Measurements from ENCODE around the gene ARHGAP24.
"Not testable (repeated sequence)": the region's sequence is repeated elsewhere in the genome, so short reads cannot be mapped to it uniquely, and the experiment has no call there.

Gene ARHGAP24

DNA sequence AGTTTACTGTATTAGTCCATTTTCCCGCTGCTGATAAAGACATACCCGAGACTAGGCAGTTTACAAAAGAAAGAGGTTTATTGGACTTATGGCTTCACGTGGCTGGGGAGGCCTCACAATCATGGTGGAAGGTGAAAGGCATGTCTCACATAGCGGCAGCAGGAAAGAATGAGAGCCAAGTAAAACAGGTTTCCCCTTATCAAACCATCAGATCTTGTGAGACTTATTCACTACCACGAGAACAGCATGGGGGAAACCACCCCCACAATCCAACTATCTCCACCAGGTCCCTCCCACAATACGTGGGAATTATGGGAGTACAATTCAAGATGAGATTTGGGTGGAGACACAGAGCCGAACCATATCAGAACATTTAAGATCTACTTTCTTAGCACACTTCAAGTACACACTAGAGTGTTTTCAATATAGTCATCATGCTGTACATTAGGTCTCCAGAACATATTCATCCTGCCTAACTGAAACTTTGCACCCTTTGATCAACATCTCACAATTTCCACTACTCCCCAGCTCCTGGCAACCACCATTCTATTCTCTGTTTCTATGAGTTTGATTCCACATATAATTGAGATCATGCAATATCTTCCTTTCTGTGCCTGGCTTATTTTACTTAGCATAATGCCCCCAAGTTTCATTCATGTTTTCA, 341.0 kb downstream of the ARHGAP24 start:
- no peak for DNase-seq (ENCODE audit: low read depth in 2 of 2)

DNA sequence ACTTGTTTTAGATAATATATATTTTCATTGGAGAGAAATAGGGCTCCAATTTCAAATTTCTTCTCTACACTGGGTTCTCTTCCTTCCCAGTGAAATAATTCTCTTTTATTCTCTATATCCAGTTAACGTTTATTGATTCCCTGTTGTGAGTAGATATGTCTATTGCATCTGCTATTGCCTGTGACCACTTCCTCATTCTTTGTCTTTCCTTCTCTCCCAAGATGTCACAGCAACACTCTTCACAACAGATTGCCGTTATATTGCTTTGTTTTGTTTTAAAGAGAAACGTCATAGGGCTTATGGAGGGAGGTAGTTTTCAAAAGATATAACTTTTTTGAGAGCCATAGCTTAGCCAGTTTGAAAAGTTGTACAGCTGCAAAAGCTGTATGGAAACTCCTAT, 343.8 kb downstream of the ARHGAP24 start:
- DNase-seq (ENCODE audit: low read depth in 2 of 2), result no peak

DNA sequence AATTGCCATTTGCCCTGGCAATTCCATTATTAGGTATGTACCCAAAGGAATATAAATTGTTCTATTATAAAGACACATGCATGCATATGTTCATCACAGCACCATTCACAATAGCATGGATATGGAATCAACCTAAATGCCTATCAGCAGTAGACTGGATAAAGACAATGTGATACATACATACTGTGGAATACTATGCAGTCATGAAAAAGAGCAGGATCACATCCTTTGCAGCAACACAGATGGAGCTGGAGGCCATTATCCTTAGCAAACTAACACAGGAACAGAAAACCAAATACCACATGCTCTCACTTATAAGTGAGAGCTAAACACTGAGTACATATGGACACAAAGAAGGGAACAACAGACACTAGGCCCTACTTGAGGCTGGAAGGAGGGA, 345.2 kb downstream of the ARHGAP24 start:
- not testable (repeated sequence) for DNase-seq (ENCODE audit: low read depth in 2 of 2)

DNA sequence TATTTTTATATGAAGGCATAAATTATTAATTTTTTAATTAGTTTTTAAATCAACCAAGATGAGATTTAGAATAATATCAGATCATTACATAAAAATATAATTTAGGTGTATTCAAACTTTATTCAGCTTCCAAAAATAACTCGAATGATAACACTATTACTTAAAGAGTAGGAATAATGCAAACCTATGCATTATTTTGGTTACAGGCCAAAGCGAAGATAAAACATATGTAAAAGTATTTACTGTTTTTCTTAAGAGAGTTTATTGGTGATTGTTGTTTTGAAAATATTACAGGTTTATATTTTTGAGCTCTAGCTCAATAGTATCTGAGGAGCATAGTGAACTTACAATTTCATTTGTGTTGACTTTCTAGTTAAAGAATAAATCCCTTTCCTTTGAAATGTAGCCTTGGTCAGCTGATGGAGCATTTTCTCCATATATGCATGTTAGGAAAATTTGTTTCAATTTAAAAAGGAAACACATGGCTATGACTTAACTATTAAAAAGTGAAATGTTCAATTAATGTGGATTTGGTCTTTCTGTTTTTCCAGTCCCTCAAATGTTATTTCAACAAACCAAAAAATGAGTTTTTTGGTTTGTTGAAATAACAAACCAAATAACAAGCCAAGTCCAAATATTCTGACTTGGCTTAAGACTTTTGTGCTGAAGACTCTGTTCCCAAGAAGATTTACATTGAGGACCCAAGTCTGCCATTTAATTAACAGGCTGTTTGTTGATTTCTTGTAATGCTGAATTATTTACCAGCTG, 346.9 kb downstream of the ARHGAP24 start:
- DNase-seq (ENCODE audit: low read depth in 2 of 2), result no peak

DNA sequence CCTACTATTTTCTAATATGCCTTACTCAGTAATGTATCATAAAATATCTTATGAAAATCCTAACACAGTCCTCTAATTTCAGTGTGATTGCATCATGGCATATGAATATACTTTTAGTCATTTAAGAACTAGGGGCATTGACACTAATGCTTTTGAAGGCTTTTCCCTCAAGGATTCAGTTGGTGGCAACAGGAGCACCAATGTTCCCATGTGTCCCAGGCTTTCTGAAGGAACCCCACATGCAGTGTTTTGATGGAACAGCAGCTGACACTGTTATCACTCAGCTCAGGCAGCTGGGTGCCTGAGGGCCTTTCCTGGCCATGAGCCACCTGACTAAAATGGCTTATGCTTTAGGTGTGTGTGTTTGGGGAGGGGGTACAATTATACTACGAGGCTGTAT, 348.3 kb downstream of the ARHGAP24 start:
- no peak for DNase-seq (ENCODE audit: low read depth in 2 of 2)

DNA sequence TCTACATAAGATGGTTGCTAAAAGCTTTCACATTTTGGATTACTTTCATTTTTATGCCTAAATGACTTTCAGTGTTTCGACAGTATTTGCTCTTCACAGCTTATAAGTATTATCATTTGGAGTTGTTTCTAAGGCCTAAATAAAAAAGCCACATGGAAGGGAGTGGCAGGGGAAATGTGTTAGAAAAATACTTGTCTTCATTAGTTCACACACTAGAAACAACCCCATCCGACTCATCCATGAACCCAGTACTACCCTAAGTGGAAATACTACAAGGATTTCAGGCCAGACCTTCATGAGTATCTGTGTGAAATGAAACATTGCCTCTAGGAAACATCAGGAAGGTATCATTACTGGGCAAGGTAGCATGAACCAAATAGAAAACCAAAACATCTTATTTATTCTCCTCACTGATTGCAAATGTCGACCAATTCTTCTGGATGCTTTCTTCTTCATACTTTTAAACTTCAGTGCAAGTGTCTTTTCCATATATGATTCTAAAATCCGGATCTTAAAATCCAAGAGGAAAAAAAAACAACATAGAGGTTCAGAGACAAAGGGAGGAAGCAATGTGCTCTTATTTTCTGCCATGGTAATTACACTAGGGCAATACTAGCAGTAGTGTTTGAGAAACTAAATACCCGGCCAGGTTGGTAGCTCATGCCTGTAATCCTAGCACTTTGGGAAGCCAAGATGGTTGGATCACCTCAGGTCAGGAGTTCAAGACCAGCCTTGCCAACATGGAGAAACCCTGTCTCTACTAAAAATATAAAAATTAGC, 349.4 kb downstream of the ARHGAP24 start:
- DNase-seq (ENCODE audit: low read depth in 2 of 2), result no peak

DNA sequence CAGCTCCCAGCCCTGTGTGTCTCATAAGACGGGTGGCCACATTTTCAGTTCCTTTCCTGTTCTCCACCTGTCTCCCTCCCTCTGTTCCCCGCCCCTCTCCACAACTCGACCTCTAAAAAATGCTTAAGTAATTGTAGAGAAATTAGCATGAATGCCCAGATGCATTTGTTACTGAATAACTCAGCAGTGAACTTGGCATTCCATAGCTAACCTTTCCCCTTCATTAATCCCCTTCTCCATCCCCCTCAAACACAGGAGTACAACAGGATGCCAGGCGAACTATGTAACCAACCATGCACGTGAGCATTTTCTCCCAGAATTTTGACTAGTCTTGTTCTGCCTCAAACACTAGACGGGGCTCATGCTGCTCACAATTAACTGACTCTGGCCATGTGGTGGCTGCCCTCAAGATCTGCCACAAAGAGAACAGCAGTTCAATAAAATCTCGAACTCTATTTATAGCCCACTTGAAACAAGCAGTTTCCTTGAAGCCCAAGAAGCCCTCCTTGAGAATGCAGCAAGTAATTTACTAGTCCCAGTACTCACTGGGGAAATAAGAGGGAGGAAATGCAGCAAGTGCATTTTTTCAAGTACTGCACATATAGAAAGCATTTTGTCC, 351.2 kb downstream of the ARHGAP24 start:
- no peak for DNase-seq (ENCODE audit: low read depth in 2 of 2)

DNA sequence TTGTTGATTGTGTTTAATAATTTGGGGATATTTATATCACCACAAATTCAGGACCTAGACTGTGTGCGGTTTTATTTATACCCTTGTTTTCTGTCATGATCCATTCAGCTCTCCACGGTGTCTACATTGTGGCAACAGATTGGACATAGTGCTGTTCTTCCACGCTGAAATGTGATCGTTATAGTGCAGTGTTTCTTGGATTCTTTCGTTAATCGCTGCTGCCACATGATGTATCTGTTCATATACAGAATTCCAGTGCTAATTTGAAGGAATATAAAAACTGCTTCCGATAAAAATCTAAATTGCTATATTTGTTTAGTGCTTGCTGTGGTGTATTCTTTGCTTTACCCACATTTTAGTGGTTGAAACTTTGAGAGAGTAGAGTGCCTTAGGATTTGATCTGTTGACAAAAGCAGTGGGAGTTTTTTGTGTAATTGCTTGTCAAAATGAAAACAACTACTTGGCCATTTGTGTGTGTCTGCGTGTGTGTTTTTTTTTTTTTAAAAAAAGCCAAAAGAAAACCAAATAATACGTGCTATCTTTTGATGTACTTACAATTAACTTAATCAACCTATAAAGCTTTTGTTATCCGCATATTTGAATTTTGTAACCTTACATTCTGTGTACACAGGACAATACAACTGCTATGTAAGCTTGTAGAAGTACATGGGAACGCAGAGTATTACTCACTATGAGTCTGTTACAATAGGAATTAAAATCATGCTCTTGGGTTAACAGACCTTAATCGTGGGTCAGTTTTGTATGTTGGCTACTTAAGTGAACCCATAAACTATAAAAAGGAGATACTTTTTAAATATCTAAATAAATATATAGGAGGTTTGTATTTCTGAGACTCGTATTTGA, 353.3 kb downstream of the ARHGAP24 start:
- no peak for DNase-seq (ENCODE audit: low read depth in 2 of 2)

DNA sequence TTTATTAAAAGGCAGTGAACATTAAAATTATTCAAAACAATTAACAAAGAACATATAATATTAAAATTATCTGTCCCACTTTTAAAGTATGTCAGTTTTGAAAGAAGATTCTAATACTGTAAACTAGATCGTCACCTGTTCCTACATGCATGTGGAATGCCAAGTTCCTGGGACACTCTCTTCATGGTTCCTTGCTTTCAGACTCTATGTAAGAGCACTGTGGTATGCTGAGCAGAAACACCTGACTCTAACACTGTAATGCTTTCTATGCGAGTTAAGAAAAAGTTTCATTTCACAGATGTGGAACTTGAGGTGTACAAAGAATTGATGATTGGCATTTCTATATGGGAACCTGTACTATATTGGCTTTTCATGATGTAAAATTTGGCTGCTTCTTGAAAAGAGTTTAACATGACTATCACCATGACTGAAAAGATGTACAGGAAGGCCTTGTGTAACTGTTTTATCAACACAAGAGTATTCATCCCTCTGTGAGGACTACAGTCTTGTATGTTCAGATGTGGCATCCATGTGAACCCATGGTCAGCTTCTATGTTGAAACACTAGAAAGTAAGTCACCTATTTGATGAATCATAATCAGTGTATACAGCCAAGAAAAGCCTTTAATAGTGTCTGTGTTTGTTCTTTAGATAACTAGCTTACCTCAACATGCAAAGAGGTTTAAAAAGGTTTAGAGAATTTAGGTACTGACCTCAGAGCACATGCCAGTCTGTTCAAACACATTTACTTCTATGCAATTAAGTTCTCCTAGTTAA, 354.5 kb downstream of the ARHGAP24 start:
- no peak for DNase-seq (ENCODE audit: low read depth in 2 of 2)

DNA sequence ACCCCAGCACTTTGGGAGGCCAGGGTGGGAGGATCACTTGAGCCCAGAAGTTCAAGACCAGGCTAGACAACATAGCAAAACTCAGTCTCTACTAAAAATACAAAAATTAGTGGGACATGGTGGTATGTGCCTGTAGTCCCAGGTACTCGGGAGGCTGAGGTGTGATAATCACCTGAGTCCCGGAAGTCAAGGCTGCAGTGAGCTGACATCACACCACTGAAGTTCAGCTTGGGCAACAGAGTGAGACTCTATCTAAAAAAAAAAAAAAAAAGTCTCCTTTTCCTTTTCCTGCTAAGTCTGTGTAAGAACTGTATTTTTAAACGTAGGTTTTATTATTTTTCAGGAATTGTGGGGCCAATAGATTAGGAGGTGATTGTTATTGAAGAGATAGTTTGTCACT, 356.7 kb downstream of the ARHGAP24 start:
- DNase-seq (ENCODE audit: low read depth in 2 of 2), result no peak

DNA sequence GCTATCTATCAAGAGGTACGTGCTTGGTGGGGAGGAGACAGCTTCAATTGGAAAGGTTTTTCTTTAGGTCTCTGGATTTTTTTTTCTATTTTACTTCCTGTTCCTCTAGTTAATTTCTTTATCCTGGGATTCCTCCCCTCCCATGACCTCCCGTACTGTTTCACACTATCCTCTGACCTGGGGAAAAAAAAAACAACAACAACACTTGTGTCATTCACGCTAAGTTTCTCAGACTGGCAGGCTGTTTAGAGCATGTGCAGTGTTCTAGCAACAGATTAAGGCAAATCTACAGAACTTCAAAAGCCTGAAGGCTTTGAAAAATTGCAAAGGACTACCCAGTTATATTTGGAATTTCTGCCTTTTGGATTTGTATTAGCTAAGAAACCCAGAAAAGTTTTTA, 358.4 kb downstream of the ARHGAP24 start:
- no peak for DNase-seq (ENCODE audit: low read depth in 2 of 2)

DNA sequence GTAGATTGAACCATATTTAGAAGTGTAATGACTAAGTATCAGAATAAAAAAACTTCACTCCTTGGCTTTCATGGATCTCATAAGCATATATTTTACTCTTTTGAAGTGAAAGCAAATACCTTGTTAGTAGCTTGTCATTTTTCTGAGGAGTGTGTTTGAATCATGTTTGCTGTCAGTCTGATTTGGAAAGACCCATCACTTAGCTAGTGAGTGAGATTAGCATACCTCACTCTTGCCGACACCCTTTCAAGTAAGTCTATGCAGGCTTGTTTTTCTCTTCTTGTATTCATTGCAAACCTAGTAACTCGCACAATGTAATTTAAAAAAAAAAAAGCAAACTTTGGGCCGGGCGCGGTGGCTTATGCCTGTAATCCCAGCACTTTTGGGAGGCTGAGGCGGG, 360.0 kb downstream of the ARHGAP24 start:
- no peak for DNase-seq (ENCODE audit: low read depth in 2 of 2)

DNA sequence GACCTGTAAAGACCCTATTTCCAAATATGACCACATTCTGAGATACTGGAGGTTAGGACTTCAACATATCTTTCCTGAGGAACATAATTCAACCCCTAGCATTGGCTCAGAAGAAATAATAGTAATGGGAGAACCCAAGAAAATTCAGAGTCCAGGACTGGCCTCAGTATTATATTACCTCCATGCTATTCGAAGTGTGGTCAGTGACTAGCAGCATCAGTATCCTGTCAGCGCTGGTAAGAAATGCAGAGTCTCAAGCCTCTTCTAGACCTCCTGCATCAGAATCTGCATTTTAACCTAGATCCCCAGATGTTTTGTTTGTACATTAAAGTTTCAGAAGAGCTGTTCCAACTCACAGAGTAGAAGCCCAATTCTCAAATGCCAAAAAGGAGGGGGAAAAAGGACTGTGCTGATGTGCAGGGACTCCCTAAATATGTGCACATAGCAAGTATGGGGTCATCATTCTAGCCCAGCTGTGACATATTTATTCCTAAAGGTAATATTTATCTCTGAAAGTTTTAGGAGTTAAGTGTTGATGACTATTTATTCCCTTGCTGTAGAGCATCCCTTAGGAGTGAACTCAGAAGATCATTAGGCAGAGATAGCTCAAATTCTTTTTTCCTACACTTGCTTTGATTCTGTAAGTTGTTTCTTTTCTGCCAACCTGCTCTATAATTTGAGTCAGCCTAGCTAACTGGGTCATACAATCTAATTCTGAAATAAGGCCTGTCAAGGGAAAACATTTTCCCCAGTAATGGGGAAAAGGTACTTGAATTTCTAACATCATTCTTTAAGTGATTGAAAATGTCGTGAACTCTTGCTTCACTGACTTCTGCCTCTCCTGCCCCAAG, 361.9 kb downstream of the ARHGAP24 start:
- DNase-seq (ENCODE audit: low read depth in 2 of 2), result no peak

DNA sequence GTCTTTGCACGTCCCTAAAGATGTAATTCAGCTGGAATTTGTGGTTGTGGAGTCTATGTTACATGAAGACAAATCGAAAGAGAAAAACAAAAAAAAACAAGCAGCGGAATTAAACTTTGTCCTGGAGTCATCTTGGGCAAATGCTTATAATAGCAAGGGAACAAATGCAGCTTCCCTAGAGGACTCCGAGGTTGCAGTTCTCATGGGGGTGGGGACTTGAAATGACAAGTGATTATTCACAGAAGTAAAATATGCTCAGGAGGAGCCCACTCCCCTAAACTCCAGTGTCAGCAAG, 362.4 kb downstream of the ARHGAP24 start:
- DNase-seq (ENCODE audit: low read depth in 2 of 2), result no peak

DNA sequence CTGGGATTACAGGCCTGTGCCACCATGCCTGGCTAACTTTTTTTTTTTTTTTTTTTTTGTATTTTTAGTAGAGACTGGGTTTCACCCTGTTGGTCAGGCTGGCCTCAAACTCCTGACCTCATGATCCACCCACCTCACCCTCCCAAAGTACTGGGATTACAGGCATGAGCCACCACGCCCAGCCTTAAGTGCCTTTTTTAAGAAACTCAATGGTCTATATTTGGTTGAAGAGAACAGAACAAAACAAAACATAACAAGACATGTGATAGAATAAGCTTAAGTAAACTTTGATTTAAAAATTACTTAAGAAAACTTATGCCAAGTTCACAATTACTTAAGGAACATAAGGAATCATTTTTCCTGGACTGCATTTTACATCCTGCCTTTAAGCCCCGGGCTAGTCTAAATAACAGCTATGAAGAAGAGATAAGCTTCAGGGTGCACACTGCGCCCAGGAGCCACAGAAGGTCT, 365.1 kb downstream of the ARHGAP24 start:
- not testable (repeated sequence) for DNase-seq (ENCODE audit: low read depth in 2 of 2)

DNA sequence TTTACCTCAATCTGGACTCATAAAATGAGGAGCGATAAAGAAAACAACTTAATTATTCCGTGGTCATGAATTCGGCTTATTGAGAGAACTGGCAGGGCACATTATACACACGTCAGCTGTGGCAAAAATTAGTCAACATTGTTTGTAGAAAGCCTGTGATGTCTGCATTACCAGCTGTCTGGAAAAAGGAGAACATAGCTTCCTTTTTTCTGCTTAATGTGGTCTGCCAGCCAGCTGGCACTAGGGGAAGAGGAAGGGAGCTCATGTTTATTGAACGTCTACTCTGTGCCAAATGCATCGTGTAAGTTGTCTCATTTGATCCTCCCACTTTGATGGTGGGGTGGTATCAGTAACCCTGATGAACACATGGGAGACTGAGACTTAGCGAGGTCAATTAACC, 367.6 kb downstream of the ARHGAP24 start:
- DNase-seq (ENCODE audit: low read depth in 2 of 2), result no peak

DNA sequence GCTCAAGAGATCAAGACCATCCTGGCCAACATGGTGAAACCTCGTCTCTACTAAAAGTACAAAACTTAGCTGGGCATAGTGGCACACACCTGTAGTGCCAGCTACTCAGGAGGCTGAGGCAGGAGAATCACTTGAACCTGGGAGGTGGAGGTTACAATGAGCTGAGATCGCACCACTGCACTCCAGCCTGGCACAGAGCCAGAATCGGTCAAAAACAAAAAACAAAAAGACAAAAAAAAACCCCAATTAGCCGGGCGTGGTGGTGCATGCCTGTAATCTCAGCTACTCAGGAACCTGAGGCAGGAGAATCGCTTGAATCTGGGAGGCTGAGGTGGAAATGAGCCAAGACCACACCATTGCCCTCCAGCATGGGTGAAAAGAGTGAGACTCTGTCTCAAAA, 378.8 kb downstream of the ARHGAP24 start:
- not testable (repeated sequence) for DNase-seq (ENCODE audit: low read depth in 2 of 2)

DNA sequence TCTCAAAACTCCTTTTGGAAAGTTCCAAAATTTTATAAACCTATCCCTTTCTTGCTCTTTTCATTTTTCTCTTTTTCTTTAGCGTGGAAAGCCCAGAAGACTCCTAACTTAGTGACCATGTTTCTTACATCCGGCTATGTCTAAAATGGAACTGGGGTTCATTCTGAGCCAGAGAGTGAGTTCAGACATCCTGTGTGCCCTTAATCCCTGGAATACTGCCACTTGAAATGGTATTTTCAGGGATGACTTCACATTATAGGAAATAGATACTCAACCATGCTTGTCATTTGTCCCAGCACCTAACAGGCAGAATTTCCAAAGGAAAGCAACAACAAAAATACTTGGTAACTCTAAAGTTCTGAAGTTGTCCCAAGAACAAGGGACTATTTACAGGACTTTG, 379.6 kb downstream of the ARHGAP24 start:
- DNase-seq (ENCODE audit: low read depth in 2 of 2), result no peak

DNA sequence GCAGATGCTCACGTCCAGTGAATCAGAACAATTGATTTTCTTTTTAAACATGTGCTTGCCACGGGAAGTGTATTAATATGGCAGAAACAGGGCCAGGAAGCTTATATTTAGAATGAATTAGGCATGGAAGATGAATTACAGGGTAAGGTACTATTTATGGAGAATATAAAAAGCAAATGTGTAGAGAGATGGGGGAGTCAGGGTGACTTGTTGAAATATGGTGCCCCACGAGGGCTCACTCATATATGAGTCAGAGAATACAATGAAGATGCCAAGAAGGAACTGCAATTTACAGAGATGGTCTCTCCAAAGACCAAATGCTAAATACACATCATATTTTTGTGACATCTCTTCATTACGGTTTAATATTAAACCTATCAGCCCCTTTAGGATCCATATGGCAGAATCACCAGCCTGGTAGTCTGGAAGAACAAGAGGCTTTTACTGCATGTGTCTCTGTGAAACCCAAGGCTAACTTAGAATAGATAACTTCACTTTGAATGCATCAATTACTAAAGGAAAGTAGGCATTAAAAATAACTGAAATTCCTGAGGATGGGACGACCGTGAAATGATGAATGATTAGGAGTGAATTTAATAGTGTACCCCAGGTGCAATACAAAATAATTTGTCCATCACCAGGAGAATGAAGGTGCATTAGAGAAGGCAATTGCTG, 385.3 kb downstream of the ARHGAP24 start:
- DNase-seq (ENCODE audit: low read depth in 2 of 2), result no peak
